Posterior vena cava (tissue), 2 donors: ENCODE data around the gene SLC39A9. TPM values are rescaled to one million over a fixed set of nuclear protein-coding genes. Genes with fewer than 3 reads are reported as not detected.
"Not testable (repeated sequence)": the region's sequence is repeated elsewhere in the genome, so short reads cannot be mapped to it uniquely, and the experiment has no call there.

Source experiments
- DNase-seq: peaks from one replicate; pipeline ENCODE4 v3.0.0-alpha.2; 2020; ENCODE audit warnings: low spot score
- intact Hi-C, 2 donors: fragments of 100-400 bp; cut with DNase I; formaldehyde crosslinking; loops; one replicate each; pipeline versions ENCODE4 v1.14.1 to v1.14.2; 2022 to 2023
- total RNA-seq, 2 donors: library from RNA; stranded (reverse); fragmentation: NEBNext Ultra II Directional; extraction: Animal tissue kit (Norgen Biotek cat#: 25700); gene quantifications; one replicate each; pipeline ENCODE4 v1.2.1, GENCODE V29; 2021
- donor health status: DM: yes; HTN: yes; CAD: no.
- donor health status: DM: yes; HTN: yes; CAD: no.

Gene SLC39A9
- total RNA-seq, 2 donors from 2014 or later: 37.9 to 43.4 TPM

DNA sequence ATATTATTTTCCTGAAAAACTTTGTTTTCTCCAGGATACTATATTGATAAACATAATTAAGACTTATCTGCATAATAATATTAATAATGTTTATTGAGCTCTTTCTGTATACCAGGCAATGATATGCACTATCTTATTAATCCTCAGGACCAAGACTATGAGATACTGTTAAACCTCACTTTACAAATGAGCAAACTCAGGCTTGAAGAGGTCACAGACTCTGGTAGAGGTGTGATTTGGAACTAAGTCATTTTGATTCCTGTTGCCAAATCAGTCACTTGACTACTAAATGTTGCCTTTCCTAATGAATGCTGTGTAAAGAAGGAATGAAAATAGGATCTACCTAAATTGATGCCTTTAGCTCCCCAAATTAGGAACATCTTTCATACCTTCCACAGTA, 7.3 kb downstream of the SLC39A9 start:
- intact Hi-C loops: no loop called here
- no peak for DNase-seq

- DNase-seq: no peak
- intact Hi-C loops: no loop called here
These were observed 10.0 kb downstream of the SLC39A9 start for GRCh38 chr14:69408331-69408960.

DNA sequence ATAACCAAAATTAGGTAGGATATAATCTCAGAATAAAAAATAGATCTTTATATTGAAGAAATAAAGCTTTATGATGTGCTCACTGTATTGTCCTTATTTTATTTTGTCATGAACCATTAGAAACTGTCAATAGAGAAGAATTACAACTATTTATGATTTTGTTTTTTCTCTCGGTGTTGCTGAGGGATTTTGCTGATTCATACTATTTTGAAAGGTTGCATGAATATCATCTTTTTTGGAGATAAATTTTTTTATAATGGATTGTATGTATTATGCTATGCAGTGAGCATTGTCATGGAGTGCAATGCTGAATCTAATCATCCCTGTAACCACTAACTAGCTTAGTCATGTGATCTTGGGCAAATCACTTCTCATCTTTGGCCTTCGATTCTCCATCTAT, 15.0 kb downstream of the SLC39A9 start:
- intact Hi-C loops: no loop called here
- no peak for DNase-seq

- intact Hi-C loops, DNase-seq: not testable (repeated sequence)
These were observed 17.6 kb downstream of the SLC39A9 start for GRCh38 chr14:69416087-69416486.

- DNase-seq: no peak
- intact Hi-C loops: no loop called here
These were observed 24.8 kb downstream of the SLC39A9 start for GRCh38 chr14:69423279-69423678.

- no peak for DNase-seq
- intact Hi-C loops: no loop called here
These were observed 25.8 kb downstream of the SLC39A9 start for GRCh38 chr14:69424149-69424923.

DNA sequence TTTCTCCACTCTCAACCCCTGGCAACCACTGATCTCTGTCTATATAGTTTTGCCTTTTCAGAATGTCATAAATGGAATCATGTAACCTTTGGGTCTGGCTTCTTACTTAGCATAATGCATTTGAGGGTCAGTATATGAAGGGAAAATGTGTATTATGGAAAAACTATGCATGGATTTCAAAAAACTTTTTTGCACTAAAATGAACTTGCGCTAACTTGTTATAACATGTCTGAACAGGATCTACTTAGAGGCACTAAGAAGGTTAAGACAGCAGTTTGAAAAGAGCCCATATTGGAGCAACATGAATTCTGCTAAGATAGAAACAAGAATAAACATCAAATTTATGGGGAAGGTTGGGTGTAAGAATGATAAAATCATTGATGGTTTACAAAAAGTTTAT, 29.1 kb downstream of the SLC39A9 start:
- intact Hi-C loops: no loop called here
- no peak for DNase-seq

GRCh38 chr14:69428289-69428998, 30.0 kb downstream of the SLC39A9 start:
- intact Hi-C loops: no loop called here
- DNase-seq: no peak

DNA sequence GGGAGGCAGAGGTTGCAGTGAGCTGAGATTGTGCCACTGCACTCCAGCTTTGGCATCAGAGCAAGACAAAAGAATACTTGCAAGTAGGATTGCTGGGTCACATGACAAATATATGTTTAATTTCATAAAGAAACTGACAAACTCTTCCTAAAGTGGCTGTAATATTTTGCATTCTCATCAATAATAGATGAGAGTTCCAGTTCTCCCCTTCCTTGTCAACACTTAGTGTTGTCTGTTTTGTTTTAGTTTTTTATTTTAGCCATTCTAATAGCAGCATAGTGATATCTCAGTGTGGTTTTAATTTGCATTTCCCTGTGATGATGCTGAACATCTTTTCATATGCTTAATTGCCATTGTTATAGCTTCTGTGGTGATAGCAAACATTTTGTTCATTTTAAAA, 31.2 kb downstream of the SLC39A9 start:
- intact Hi-C loops: no loop called here
- no peak for DNase-seq

- intact Hi-C loops: no loop called here
- DNase-seq: no peak
These were observed 31.9 kb downstream of the SLC39A9 start for GRCh38 chr14:69430306-69430939.

DNA sequence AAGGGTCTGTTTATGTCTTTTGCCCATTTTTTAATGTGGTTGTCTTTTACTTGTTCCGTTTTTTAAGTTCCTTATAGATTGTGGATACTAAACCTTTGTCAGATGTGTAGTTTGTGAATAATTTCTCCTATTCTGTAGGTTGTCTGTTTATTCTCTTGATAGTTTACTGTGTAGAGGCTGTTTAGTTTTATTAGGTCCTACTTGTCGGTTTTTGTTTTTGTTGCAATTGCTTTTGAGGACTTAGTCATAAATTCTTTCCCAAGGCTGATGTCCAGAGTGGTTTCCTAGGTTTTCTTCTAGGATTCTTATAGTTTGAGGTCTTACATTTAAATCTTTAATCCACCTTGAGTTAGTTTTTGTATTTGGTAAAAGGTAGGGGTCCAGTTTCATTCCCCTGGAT, 33.9 kb downstream of the SLC39A9 start:
- DNase-seq: no peak

GRCh38 chr14:69439521-69440270, 41.2 kb downstream of the SLC39A9 start:
- no peak for DNase-seq
- intact Hi-C loops: no loop called here

More for the DNA sequence above, 33.9 kb downstream of the SLC39A9 start:
- intact Hi-C loops: no loop called here

- DNase-seq: no peak
- intact Hi-C loops: no loop called here
These were observed 43.5 kb downstream of the SLC39A9 start for GRCh38 chr14:69441948-69442347.

- intact Hi-C loops: no loop called here
- no peak for DNase-seq
These were observed 44.9 kb downstream of the SLC39A9 start for GRCh38 chr14:69443296-69443805.

DNA sequence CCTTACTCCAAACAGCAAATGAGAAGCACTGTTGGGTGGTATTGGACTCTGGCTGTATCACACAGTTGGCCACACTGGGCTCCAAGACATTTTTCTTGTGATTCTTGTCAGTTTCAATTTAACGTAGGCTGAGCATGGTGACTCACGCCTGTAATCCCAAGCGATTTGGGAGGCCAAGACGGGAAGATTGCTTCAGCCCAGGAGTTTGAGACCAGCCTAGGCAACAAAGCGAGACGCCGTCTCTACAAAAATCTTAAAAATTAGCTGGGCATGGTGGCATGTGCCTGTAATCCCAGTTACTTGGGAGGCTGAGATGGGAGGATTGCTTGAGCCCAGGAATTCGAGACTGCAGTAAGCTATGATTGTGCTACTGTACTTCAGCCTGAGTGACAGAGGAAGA, 50.7 kb downstream of the SLC39A9 start:
- no peak for DNase-seq
- intact Hi-C loops: no loop called here

GRCh38 chr14:69451941-69452340, 53.4 kb downstream of the SLC39A9 start:
- intact Hi-C loops: no loop called here
- DNase-seq: no peak

DNA sequence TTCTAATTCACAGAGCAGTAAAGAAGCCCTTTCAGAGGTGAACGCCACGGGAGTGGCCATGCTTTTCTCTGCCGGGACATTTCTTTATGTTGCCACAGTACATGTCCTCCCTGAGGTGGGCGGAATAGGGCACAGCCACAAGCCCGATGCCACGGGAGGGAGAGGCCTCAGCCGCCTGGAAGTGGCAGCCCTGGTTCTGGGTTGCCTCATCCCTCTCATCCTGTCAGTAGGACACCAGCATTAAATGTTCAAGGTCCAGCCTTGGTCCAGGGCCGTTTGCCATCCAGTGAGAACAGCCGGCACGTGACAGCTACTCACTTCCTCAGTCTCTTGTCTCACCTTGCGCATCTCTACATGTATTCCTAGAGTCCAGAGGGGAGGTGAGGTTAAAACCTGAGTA, 59.9 kb downstream of the SLC39A9 start:
- intact Hi-C loops: no loop called here
- no peak for DNase-seq

DNA sequence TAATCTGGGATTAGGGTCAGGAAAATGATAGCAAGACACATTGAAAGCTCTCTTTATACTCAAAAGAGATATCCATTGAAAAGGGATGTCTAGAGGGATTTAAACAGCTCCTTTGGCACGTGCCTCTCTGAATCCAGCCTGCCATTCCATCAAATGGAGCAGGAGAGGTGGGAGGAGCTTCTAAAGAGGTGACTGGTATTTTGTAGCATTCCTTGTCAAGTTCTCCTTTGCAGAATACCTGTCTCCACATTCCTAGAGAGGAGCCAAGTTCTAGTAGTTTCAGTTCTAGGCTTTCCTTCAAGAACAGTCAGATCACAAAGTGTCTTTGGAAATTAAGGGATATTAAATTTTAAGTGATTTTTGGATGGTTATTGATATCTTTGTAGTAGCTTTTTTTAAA, 60.6 kb downstream of the SLC39A9 start:
- intact Hi-C loops: no loop called here
- DNase-seq: no peak

GRCh38 chr14:69460093-69460701, 61.7 kb downstream of the SLC39A9 start:
- no peak for DNase-seq
- intact Hi-C loops: loop anchor here in 1 of 2 donors (10.0 kb wide), 1 partner anchor 215 kb away; no protein-coding TSS in a partner anchor
